ENCODE results near the gene PSEN1. TPM values are rescaled to one million over a fixed set of nuclear protein-coding genes. Genes with fewer than 3 reads are reported as not detected.

The PSEN1 gene
- total RNA-seq, 1 experiment from 2014 or later: 55.1 TPM

GRCh38 chr14:73136085-73136386, 271 bp upstream of the PSEN1 start:
- Mint-ChIP-seq H3K4me1 (ENCODE audit: insufficient read depth, unreplicated experiment) (peaks cover 9% of the 10 kb centered on the region), H3K4me3 (ENCODE audit: unreplicated experiment) (peak overlapping the region; percentile 74), H3K27ac (ENCODE audit: low read depth, unreplicated experiment) (peak overlapping the region; percentile 99), H3K27me3 (ENCODE audit: insufficient read depth, unreplicated experiment) (no peaks in the 10 kb centered on the region), H3K9me3 (ENCODE audit: unreplicated experiment) (peaks cover 8% of the 10 kb centered on the region), H3K36me3 (ENCODE audit: insufficient read depth, unreplicated experiment) (peaks cover 26% of the 10 kb centered on the region)
- ChIA-PET CTCF (interaction anchor here (0.5 to 0.7 kb wide), 2 partner anchors 336 to 652 kb away, joined by 3 to 4 read pairs; no protein-coding TSS in a partner anchor), POLR2A (interaction anchor here (0.6 to 3.1 kb wide), 25 partner anchors 8 to 814 kb away, joined by 3 to 37 read pairs (median 4); partner anchors contain the start of genes ACOT2, COQ6, FAM161B and NUMB)
- no peak for DNase-seq (ENCODE audit: unreplicated experiment)
- no TSS peak for BruUV-seq (replicated peaks)
- intact Hi-C loops (cut with micrococcal nuclease): no loop called here
- TF ChIP-seq CTCF (IDR thresholded peaks at IDR 0.05; ENCODE audit: unreplicated experiment): no peak

GRCh38 chr14:73140811-73141323, 4.6 kb downstream of the PSEN1 start:
- ChIA-PET POLR2A (interaction anchor here (0.6 kb wide), 1 partner anchor 48 kb away, joined by 3 read pairs; no protein-coding TSS in a partner anchor), CTCF (interaction anchor here (0.6 kb wide), 1 partner anchor 155 kb away, joined by 3 read pairs; no protein-coding TSS in a partner anchor)
- no TSS peak for BruUV-seq (replicated peaks)
- peaks cover 24% of the 10 kb centered on the region for H3K36me3 Mint-ChIP-seq (ENCODE audit: insufficient read depth, unreplicated experiment)
- no peak for DNase-seq (ENCODE audit: unreplicated experiment)
- H3K27ac Mint-ChIP-seq (ENCODE audit: low read depth, unreplicated experiment): no peak overlapping the region
- H3K9me3 Mint-ChIP-seq (ENCODE audit: unreplicated experiment): no peaks in the 10 kb centered on the region
- intact Hi-C loops (cut with micrococcal nuclease): no loop called here
- no peaks in the 10 kb centered on the region for H3K27me3 Mint-ChIP-seq (ENCODE audit: insufficient read depth, unreplicated experiment)
- H3K4me1 Mint-ChIP-seq (ENCODE audit: insufficient read depth, unreplicated experiment): peaks cover 19% of the 10 kb centered on the region
- H3K4me3 Mint-ChIP-seq (ENCODE audit: unreplicated experiment): no peak overlapping the region
- TF ChIP-seq CTCF (IDR thresholded peaks at IDR 0.05; ENCODE audit: unreplicated experiment): no peak

- Mint-ChIP-seq H3K36me3 (ENCODE audit: insufficient read depth, unreplicated experiment) (peaks cover 14% of the 10 kb centered on the region), H3K27me3 (ENCODE audit: insufficient read depth, unreplicated experiment) (no peaks in the 10 kb centered on the region), H3K4me3 (ENCODE audit: unreplicated experiment) (no peak overlapping the region), H3K9me3 (ENCODE audit: unreplicated experiment) (no peaks in the 10 kb centered on the region), H3K27ac (ENCODE audit: low read depth, unreplicated experiment) (no peak overlapping the region), H3K4me1 (ENCODE audit: insufficient read depth, unreplicated experiment) (peaks cover 23% of the 10 kb centered on the region)
- POLR2A ChIA-PET: interaction anchor here (0.6 to 0.7 kb wide), 2 partner anchors 84 to 1628 kb away, joined by 3 read pairs; partner anchors contain the start of gene RBM25
- no peak for DNase-seq (ENCODE audit: unreplicated experiment)
- CTCF ChIA-PET: interaction anchor here (0.7 to 1.0 kb wide), 2 partner anchors 9 to 301 kb away, joined by 3 to 4 read pairs; no protein-coding TSS in a partner anchor
- BruUV-seq (replicated peaks): no TSS peak
- intact Hi-C loops (cut with micrococcal nuclease): no loop called here
- no peak for TF ChIP-seq CTCF (IDR thresholded peaks at IDR 0.05; ENCODE audit: unreplicated experiment)
These were observed 5.9 kb downstream of the PSEN1 start for GRCh38 chr14:73142216-73142615.

- no peaks in the 10 kb centered on the region for H3K9me3 Mint-ChIP-seq (ENCODE audit: unreplicated experiment)
- BruUV-seq (replicated peaks): no TSS peak
- no peak for DNase-seq (ENCODE audit: unreplicated experiment)
- no peak overlapping the region for H3K4me3 Mint-ChIP-seq (ENCODE audit: unreplicated experiment)
- ChIA-PET POLR2A (interaction anchor here (0.7 kb wide), 1 partner anchor 85 kb away, joined by 3 read pairs; the partner anchor contains the start of gene RBM25), CTCF (no interaction called here)
- no peak for TF ChIP-seq CTCF (IDR thresholded peaks at IDR 0.05; ENCODE audit: unreplicated experiment)
- no peaks in the 10 kb centered on the region for H3K27me3 Mint-ChIP-seq (ENCODE audit: insufficient read depth, unreplicated experiment)
- H3K36me3 Mint-ChIP-seq (ENCODE audit: insufficient read depth, unreplicated experiment): peaks cover 11% of the 10 kb centered on the region
- H3K27ac Mint-ChIP-seq (ENCODE audit: low read depth, unreplicated experiment): no peak overlapping the region
- intact Hi-C loops (cut with micrococcal nuclease): no loop called here
- H3K4me1 Mint-ChIP-seq (ENCODE audit: insufficient read depth, unreplicated experiment): peaks cover 18% of the 10 kb centered on the region
These were observed 6.7 kb downstream of the PSEN1 start for GRCh38 chr14:73143003-73143402.
